Adrenal gland (tissue), 5 donors: ENCODE data around the gene CNTN5.

Experiments
- CTCF ChIP-seq, 6 experiments: fragments of 450-650 bp in 4 of 6; fragments of 200-600 bp in 2 of 6; sonication (generic) in 1 of 6; IDR thresholded peaks; 1 replicate in 5 of 6; 2 replicates in 1 of 6; pipeline versions ENCODE4 v1.5.1 to v1.8.0; 2016 to 2021; ENCODE audit warnings: antibody characterized with exemption in 6 of 6, mild to moderate bottlenecking in 2 of 6, moderate library complexity in 1 of 6
- POLR2A ChIP-seq, 2 donors: fragments of 450-650 bp; IDR thresholded peaks; one replicate each; pipeline ENCODE4 v1.6.1; 2017; ENCODE audit warnings: antibody characterized with exemption in 2 of 2, mild to moderate bottlenecking in 2 of 2, moderate library complexity in 1 of 2
- donor health status: DM: no; HTN: no; CAD: no.

- TF ChIP-seq CTCF (IDR thresholded peaks at IDR 0.05) (no peak), POLR2A (IDR thresholded peaks at IDR 0.05) (no peak)
These were observed 610.9 kb downstream of the CNTN5 start for GRCh38 chr11:99631618-99632017.
